ENCODE measurements around the gene TMEM108.

- TF ChIP-seq CTCF (IDR thresholded peaks at IDR 0.05; ENCODE audit: low read depth, low read length, poor library complexity, severe bottlenecking): no peak
- TF ChIP-seq EZH2phosphoT487 (IDR thresholded peaks at IDR 0.05; ENCODE audit: borderline replicate concordance, low read length): no peak
These were observed 11.3 kb downstream of the TMEM108 start for GRCh38 chr3:133049491-133049890.
